Measurements from ENCODE around the gene IKZF2.

The IKZF2 gene

DNA sequence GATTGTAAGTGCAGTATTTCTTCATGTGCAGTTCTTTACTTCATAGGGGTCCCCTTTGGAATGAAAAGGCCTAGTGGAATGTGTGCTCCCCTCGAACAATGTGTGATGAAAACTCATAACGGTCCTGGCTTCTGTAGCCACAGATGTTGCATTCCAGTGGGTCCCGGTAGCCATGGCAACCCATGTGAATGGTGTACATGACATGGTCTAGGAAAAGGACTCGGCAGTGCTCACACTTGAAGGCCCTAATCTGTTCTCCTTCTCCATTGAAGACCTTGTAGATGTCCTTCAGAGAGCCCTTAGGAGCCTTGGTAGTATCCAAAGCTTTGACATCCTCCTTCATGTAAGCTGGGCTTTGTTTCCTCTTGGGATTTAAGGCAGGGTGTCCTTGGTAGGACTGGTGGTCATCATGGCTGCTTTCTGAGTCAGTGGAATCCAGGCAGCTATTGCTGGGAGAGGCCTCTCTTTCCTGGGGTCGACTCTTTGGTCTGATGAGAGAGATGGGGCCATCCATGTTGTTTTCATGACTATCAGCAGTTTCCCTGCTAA is 144.0 kb downstream of the IKZF2 start:
- FAIRE-seq, result no peak
- DNase-seq (ENCODE audit: insufficient read length), result no peak
- no peak; the same call in 1 of the 2 replicates for TF ChIP-seq POLR2A (IDR thresholded peaks at IDR 0.05; ENCODE audit: low read depth, low read length)
- TF ChIP-seq TAF1 (IDR thresholded peaks at IDR 0.05; ENCODE audit: borderline replicate concordance, low read depth, low read length), result no peak
- peak; percentile 35; the same call in 1 of the 2 replicates for TF ChIP-seq POLR2AphosphoS5 (IDR thresholded peaks at IDR 0.05; ENCODE audit: low read depth, low read length)

DNA sequence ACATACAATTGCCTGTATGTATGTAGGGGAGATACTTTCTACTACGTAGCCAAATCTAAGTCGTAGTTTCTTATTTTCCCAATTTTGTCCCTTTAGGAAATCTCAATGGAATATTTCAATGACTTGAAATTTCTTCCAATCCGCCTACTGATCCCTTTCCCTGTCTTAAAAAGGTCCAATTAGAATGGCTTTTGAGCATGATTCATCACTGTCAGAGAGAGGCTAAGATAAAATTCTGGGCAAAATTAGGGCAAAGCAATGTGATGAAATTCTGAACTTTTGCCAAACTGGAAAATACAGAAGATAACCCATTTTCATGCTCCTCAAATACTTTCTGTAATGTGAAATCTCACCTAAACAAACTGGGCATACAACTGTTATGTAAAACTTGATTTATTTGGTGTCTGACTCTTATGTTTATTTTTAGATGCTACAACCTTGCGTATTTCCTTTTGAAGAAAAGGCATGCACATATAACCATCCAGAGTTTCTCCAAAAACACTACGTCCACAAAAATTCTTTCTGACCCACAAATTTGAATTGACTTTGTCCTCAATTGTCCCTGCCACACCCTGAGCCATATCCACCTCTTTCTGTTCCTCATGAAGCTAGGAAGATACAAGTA is 147.1 kb downstream of the IKZF2 start:
- DNase-seq (ENCODE audit: insufficient read length) (no peak), FAIRE-seq (peak; percentile 14)
- no peak for TF ChIP-seq POLR2AphosphoS5 (IDR thresholded peaks at IDR 0.05; ENCODE audit: low read depth, low read length)
- no peak for TF ChIP-seq TAF1 (IDR thresholded peaks at IDR 0.05; ENCODE audit: borderline replicate concordance, low read depth, low read length)
- no peak for TF ChIP-seq POLR2A (IDR thresholded peaks at IDR 0.05; ENCODE audit: low read depth, low read length)

DNA sequence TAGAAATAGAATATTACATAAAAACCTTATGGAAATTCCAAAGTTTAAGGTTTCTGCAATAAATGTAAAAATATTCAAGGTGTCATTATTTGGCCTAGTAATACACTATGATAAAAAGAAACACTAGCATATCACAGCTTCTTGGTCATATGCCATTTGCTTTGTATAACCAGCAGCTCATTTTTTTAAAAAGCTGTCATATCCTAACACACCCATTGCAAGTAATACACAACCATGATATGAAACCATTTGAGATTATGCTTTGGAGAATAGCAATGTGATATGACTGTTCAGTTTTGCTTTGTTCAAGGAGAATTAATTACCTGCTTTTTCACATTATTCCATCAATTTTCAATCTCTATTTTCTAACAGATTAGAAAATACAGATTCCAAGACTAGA is 149.0 kb downstream of the IKZF2 start:
- no peak for DNase-seq (ENCODE audit: insufficient read length)
- TF ChIP-seq POLR2AphosphoS5 (IDR thresholded peaks at IDR 0.05; ENCODE audit: low read depth, low read length), result no peak
- no peak; the same call in 1 of the 2 replicates for TF ChIP-seq POLR2A (IDR thresholded peaks at IDR 0.05; ENCODE audit: low read depth, low read length)
- TF ChIP-seq TAF1 (IDR thresholded peaks at IDR 0.05; ENCODE audit: borderline replicate concordance, low read depth, low read length), result no peak
- no peak for FAIRE-seq

DNA sequence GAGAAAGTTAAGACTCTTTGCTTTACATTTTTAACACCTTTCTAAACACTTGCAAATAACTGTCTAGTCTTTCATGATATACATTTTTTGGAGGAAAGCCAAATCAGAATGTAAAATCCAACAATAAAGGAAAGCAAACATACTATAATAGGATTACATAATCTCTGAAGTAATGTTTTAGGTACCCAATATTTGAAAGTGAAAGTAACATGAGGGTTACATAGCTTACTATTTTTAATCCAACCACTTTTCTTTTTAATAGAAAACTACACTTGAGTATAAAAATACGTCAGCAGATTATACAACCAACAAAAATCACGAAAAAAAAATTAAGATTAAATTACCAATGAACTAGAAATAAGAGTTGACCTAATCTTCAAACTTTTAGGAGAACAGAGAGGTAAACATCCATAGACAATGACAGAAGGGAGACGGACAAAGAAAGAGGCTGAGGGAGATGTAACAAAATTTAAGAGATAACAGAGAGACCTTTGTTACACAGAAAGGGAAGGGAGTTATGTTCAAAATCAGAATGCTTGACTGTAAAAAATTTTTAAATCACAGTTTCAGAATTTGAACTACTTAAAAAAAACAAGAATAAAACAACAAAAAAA is 150.0 kb downstream of the IKZF2 start:
- TF ChIP-seq POLR2A (IDR thresholded peaks at IDR 0.05; ENCODE audit: low read depth, low read length) (no peak), TAF1 (IDR thresholded peaks at IDR 0.05; ENCODE audit: borderline replicate concordance, low read depth, low read length) (no peak), POLR2AphosphoS5 (IDR thresholded peaks at IDR 0.05; ENCODE audit: low read depth, low read length) (no peak)
- no peak for FAIRE-seq
- no peak for DNase-seq (ENCODE audit: insufficient read length)

DNA sequence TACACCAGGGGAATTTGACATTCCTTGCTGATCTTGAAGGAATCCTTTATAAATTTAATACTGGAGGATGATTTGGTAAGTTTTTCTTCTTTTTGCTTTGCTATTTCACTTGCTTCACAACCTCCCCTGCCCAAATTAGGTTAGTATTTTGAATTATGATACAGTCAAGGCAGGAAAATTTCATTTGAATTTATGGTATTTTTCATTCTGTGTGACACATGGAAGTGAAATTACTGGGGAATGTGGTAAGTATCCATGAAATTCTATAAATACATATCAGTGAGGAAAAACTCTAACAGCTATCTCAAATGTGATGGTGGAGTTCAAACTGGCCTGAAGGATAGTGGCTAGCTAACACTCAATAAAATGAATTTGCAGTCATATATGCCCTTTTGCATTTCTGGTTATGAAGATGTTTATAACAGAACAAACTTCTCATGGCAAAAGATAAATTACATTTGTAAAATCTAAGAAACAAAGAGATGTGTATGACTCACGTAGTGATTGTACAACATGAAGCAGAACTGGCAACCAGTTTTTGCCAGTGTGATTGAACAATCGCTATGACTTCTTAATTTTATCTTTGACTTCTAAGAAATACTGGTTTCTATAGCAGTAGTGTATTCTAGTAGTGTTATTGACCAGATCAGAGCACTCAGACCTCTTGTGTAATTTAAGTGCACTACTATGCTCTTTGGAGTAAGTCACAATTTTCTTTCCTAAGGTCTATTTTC is 152.6 kb downstream of the IKZF2 start:
- TF ChIP-seq POLR2A (IDR thresholded peaks at IDR 0.05; ENCODE audit: low read depth, low read length), result 0 out of 2 replicates have a peak, but pooled peaks have one; percentile 33
- no peak for TF ChIP-seq POLR2AphosphoS5 (IDR thresholded peaks at IDR 0.05; ENCODE audit: low read depth, low read length)
- FAIRE-seq, result no peak
- no peak for DNase-seq (ENCODE audit: insufficient read length)

DNA sequence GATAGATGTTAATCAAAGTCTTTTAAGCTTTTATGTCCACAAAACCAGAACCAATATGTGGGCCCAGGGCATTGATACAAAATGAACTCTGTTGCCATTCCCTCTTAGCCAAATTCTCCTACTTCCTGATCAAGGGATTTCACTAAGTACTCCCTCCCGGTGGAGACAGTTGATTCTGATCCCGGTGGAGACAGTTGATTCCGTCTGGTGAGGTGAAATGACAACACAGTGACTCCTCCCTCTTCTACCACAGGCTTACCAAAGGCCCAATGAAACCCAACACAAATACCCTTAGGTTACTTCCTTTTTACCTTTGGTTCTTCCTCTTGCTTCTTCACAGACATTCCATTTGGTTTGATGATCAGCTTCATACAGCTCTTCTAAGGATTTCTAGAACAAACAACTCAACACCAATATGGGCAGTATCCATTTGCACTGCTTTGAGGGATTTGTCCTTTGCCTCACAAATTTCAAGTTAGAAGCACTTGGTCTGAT is 153.8 kb downstream of the IKZF2 start:
- FAIRE-seq (no peak), DNase-seq (ENCODE audit: insufficient read length) (no peak)
- TF ChIP-seq POLR2AphosphoS5 (IDR thresholded peaks at IDR 0.05; ENCODE audit: low read depth, low read length), result no peak
- TF ChIP-seq TAF1 (IDR thresholded peaks at IDR 0.05; ENCODE audit: borderline replicate concordance, low read depth, low read length), result no peak
- TF ChIP-seq POLR2A (IDR thresholded peaks at IDR 0.05; ENCODE audit: low read depth, low read length), result no peak

DNA sequence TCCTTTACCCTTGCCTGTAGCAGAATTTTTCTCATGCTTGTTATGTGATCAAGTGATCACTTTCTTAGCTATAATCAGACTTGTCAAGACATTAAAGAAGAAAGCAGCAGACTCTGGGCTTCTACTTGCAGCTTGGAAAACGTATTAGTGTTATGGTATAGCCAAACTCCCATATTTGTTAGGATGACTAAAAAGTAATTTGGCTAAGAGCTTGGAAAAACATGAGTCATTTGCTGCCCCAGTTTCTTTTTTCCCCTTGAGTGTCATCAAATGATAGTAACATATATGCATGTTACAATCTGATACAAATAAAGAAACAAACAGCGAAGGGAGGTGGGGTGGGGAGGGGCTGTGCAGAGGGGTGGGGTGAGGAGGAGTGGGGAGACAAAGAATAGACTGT is 155.5 kb downstream of the IKZF2 start:
- DNase-seq (ENCODE audit: insufficient read length) (no peak), FAIRE-seq (no peak)
- no peak for TF ChIP-seq POLR2AphosphoS5 (IDR thresholded peaks at IDR 0.05; ENCODE audit: low read depth, low read length)
- no peak for TF ChIP-seq POLR2A (IDR thresholded peaks at IDR 0.05; ENCODE audit: low read depth, low read length)
- no peak for TF ChIP-seq TAF1 (IDR thresholded peaks at IDR 0.05; ENCODE audit: borderline replicate concordance, low read depth, low read length)

DNA sequence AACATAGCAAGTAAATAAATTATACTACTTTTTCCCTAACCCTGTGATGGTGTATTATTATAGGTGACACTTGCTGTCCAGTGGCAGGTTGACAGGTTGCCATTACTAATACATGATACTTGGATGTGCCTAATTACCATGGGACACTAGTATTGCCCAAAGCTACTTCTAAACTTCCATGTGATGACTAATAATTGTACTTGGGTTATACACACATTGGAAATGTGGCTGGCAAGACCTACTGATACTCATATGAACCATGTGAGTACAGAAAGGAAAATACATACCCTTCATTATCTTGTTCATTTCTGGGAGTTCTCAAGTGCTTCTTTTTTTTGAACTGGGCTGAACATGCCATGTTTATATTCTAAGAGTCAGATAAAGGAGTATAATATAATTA is 156.4 kb downstream of the IKZF2 start:
- TF ChIP-seq POLR2A (IDR thresholded peaks at IDR 0.05; ENCODE audit: low read depth, low read length) (no peak), TAF1 (IDR thresholded peaks at IDR 0.05; ENCODE audit: borderline replicate concordance, low read depth, low read length) (no peak), POLR2AphosphoS5 (IDR thresholded peaks at IDR 0.05; ENCODE audit: low read depth, low read length) (no peak)
- peak; percentile 14 for FAIRE-seq

DNA sequence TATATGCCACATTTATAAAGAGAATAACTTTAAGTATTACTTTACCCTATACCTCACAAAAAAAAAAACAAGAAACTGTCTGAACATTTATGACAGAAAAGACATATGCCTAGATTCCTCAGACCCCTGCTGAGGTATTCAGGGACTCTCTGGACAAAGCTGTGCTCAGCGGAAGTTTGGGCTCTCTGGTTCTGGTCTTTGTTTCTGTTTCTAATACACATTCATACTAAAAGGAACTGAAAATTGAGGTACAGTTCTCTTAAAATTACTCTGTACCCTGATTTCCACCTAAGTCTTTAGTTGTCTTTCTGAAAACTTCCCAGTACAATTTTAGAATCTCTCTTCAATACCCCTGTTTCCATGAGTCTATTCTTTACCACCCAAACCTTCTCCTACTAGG is 160.3 kb downstream of the IKZF2 start:
- FAIRE-seq, result no peak
- TF ChIP-seq POLR2AphosphoS5 (IDR thresholded peaks at IDR 0.05; ENCODE audit: low read depth, low read length) (no peak), POLR2A (IDR thresholded peaks at IDR 0.05; ENCODE audit: low read depth, low read length) (no peak), TAF1 (IDR thresholded peaks at IDR 0.05; ENCODE audit: borderline replicate concordance, low read depth, low read length) (no peak)

More for the DNA sequence above, 156.4 kb downstream of the IKZF2 start:
- DNase-seq (ENCODE audit: insufficient read length), result no peak

DNA sequence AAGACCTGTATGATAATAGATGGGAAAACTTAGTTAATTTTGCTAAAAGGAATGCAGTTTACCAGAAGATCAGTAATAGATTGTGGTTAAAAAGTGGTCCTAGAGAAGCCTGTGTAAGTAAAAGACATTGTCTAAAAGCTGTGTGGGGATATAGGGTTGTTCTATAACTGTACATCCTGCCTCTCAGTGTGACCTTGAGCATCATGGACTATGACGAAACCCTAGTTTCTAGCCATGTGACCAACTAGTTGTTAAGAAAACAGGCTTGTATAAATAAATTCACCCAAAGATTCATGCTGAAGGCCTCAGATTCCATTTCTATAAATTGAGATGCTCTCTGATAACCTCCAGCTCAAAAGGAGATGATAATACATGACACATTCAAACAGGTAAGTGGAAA is 160.7 kb downstream of the IKZF2 start:
- DNase-seq (ENCODE audit: insufficient read length), result no peak
- no peak for FAIRE-seq
- TF ChIP-seq TAF1 (IDR thresholded peaks at IDR 0.05; ENCODE audit: borderline replicate concordance, low read depth, low read length) (no peak), POLR2A (IDR thresholded peaks at IDR 0.05; ENCODE audit: low read depth, low read length) (no peak)

More for the DNA sequence above, 160.3 kb downstream of the IKZF2 start:
- no peak for DNase-seq (ENCODE audit: insufficient read length)

DNA sequence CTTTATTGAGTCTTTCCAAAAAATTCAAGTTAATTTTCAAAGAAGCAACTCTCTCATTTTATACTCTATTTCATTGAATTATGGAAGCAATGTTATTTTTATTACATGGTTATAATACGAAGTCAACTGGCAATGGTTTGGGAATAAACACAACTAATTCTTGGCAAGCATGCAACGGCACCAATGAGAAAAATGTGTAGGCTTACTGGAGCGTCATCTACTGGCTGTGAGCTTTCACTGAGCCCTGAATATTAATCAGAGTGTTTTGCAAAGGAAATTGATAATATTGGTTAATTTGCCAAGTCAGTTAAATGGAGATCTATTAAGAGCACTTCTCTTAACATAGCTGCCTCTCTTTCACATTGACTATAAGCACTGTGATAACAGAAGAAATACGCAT is 163.9 kb downstream of the IKZF2 start:
- no peak for FAIRE-seq
- DNase-seq (ENCODE audit: insufficient read length), result no peak
- TF ChIP-seq POLR2AphosphoS5 (IDR thresholded peaks at IDR 0.05; ENCODE audit: low read depth, low read length) (no peak), POLR2A (IDR thresholded peaks at IDR 0.05; ENCODE audit: low read depth, low read length) (no peak), TAF1 (IDR thresholded peaks at IDR 0.05; ENCODE audit: borderline replicate concordance, low read depth, low read length) (no peak)
